GM12878 (cell line): Measurements from ENCODE around the gene FAHD2A. TPM values are rescaled to one million over a fixed set of nuclear protein-coding genes. Genes with fewer than 3 reads are reported as not detected.

Experiments
- ATAC-seq: fragments of 200-7000 bp; cut with Tn5 transposase; 3 replicates; pipeline ENCODE4 v1.9.1; 2020; ENCODE audit warnings: mild to moderate bottlenecking, moderate library complexity
- BruUV-seq: library from RNA; stranded (reverse); fragments of 400-500 nt; replicated peaks from 2 replicates; lab custom pipeline; 2021; lab: Mats Ljungman, UMichigan
- CTCF ChIA-PET: fragments of 300-600 bp; sonication (Branson Sonifier 250); formaldehyde crosslinking; extraction: SDS; loops from one replicate; lab custom pipeline; 2021; ENCODE audit warnings: inconsistent platforms; lab: Yijun Ruan, JAX
- POLR2A ChIA-PET: fragments of 350-600 bp; formaldehyde crosslinking; extraction: SDS; loops from one replicate; lab custom pipeline; 2021; ENCODE audit warnings: inconsistent platforms; lab: Charles Lee
- RAD21 ChIA-PET: fragments of 300-600 bp; sonication (Branson Sonifier 250); formaldehyde crosslinking; loops from one replicate; lab custom pipeline; 2023; ENCODE audit warnings: antibody characterized with exemption; ENCODE audit not compliant: unreplicated experiment; lab: Charles Lee
- SMC1A ChIA-PET: fragments of 300-600 bp; sonication (Branson Sonifier 250); formaldehyde crosslinking; loops from one replicate; lab custom pipeline; 2023; ENCODE audit not compliant: unreplicated experiment, uncharacterized antibody; lab: Charles Lee
- DNase-seq: peaks from one replicate; pipeline ENCODE4 v3.0.0-alpha.2; 2011; ENCODE audit warnings: low read depth, low spot score
- FAIRE-seq: peaks from 3 replicates; lab custom pipeline; 2011; peaks lifted over from hg19 to GRCh38; lab: Jason Lieb, UNC
- H2AFZ ChIP-seq: 2 replicates; pipeline ENCODE4 v1.6.0; 2011; ENCODE audit warnings: low read depth, low read length, control low read depth; ENCODE audit not compliant: control insufficient read depth
- H3K27ac ChIP-seq: 2 replicates; pipeline ENCODE4 v1.5.1; 2011; ENCODE audit warnings: control low read depth; ENCODE audit not compliant: control insufficient read depth, insufficient read depth
- H3K27me3 ChIP-seq, 2 experiments: replicated peaks in 1 of 2; 2 replicates each; pipeline versions ENCODE4 v1.6.0 to v1.6.1; 2011; ENCODE audit warnings: low read length in 1 of 2; ENCODE audit not compliant: control insufficient read depth in 2 of 2, insufficient read depth in 2 of 2
- H3K36me3 ChIP-seq, 2 experiments: 2 replicates each; pipeline ENCODE4 v1.5.1; 2011; ENCODE audit warnings: low read length in 1 of 2; ENCODE audit not compliant: control insufficient read depth in 2 of 2, insufficient read depth in 2 of 2
- H3K4me1 ChIP-seq: 2 replicates; pipeline ENCODE4 v1.6.1; 2011; ENCODE audit warnings: mild to moderate bottlenecking, low read length, moderate library complexity, mixed read lengths; ENCODE audit not compliant: control insufficient read depth, insufficient read depth
- H3K4me2 ChIP-seq: 2 replicates; pipeline ENCODE4 v1.6.0; 2011; ENCODE audit warnings: control low read depth; ENCODE audit not compliant: control insufficient read depth, insufficient read depth
- H3K4me3 ChIP-seq: fragments of 200-600 bp; sonication (generic); 2 replicates; pipeline ENCODE4 v1.5.1; 2016
- H3K79me2 ChIP-seq: 2 replicates; pipeline ENCODE4 v1.6.0; 2011; ENCODE audit warnings: low read length; ENCODE audit not compliant: control insufficient read depth, insufficient read depth
- H3K9ac ChIP-seq: 2 replicates; pipeline ENCODE4 v1.8.0; 2011; ENCODE audit warnings: low read length, control low read depth, mixed read lengths; ENCODE audit not compliant: control insufficient read depth, insufficient read depth
- H3K9me3 ChIP-seq: replicated peaks from 3 replicates; pipeline ENCODE4 v1.5.1; 2011; ENCODE audit warnings: mild to moderate bottlenecking, low read length; ENCODE audit not compliant: control insufficient read depth, insufficient read depth
- H4K20me1 ChIP-seq: 2 replicates; pipeline ENCODE4 v1.6.0; 2011; ENCODE audit not compliant: control insufficient read depth, insufficient read depth
- CTCF ChIP-seq, 3 experiments: IDR thresholded peaks in 2 of 3; conservative IDR thresholded peaks in 1 of 3; 2 replicates each; pipeline ENCODE4 v1.5.1; 2011; ENCODE audit warnings: low read depth in 3 of 3, low read length in 3 of 3, mild to moderate bottlenecking in 3 of 3, control low read depth in 2 of 3, moderate library complexity in 2 of 3, inconsistent platforms in 1 of 3, mixed read lengths in 1 of 3; ENCODE audit not compliant: control insufficient read depth in 2 of 3, insufficient read depth in 1 of 3; ENCODE audit errors: extremely low read depth in 1 of 3
- CUX1 ChIP-seq: IDR thresholded peaks from 2 replicates; pipeline ENCODE4 v1.6.1; 2012; ENCODE audit warnings: improper control_type of control experiment, low read depth, low read length; ENCODE audit not compliant: insufficient replicate concordance
- DPF2 ChIP-seq: fragments of 450-650 bp; IDR thresholded peaks from 2 replicates; pipeline ENCODE4 v1.6.1; 2017; ENCODE audit warnings: mild to moderate bottlenecking
- EGR1 ChIP-seq, 2 experiments: IDR thresholded peaks; 1 replicate in 1 of 2; 2 replicates in 1 of 2; pipeline ENCODE4 v1.6.1; 2011 to 2012; ENCODE audit warnings: low read depth in 2 of 2, low read length in 2 of 2, borderline replicate concordance in 1 of 2, mild to moderate bottlenecking in 1 of 2, moderate library complexity in 1 of 2
- RELA ChIP-seq: fragments of 450-650 bp; IDR thresholded peaks from 2 replicates; pipeline ENCODE4 v1.8.0; 2014; ENCODE audit warnings: borderline replicate concordance; ENCODE audit not compliant: partially characterized antibody
- SKIL ChIP-seq: fragments of 450-650 bp; IDR thresholded peaks from 2 replicates; pipeline ENCODE4 v1.6.1; 2017; ENCODE audit warnings: mild to moderate bottlenecking, low read depth, inconsistent platforms; ENCODE audit not compliant: poor library complexity, severe bottlenecking
- SP1 ChIP-seq: IDR thresholded peaks from one replicate; pipeline ENCODE4 v1.6.1; 2011; ENCODE audit warnings: low read depth, low read length
- SPI1 ChIP-seq: IDR thresholded peaks from 2 replicates; pipeline ENCODE4 v1.6.1; 2011; ENCODE audit warnings: low read depth, mild to moderate bottlenecking, low read length, moderate library complexity, borderline replicate concordance; ENCODE audit not compliant: insufficient read depth
- WGBS: methylation state at CpG from one replicate; pipeline ENCODE4 v1.1.6; 2016; ENCODE audit warnings: low lambda C conversion rate; ENCODE audit not compliant: insufficient replicate concordance, insufficient coverage; ENCODE audit errors: missing lambda C conversion rate; 5-methylcytosine and 5-hydroxymethylcytosine counted together
- in situ Hi-C: fragments of 300-500 bp; cut with MboI; formaldehyde crosslinking; loops from 9 replicates; pipeline ENCODE4 v1.14.3; 2018; ENCODE audit warnings: mixed read lengths
- intact Hi-C: fragments of 100-400 bp; cut with micrococcal nuclease; formaldehyde crosslinking; loops from one replicate; pipeline ENCODE4 v1.14.2; 2022; ENCODE audit not compliant: unreplicated experiment
- polyA plus RNA-seq, 11 experiments: library from polyadenylated mRNA; depleted of rRNA in 4 of 11; unstranded in 6 of 11; stranded (reverse) in 5 of 11; fragments of >200 nt; fragmentation: Nextera tagmentation in 4 of 11; fragmentation: Illumina TruSeq in 1 of 11; extraction: Ambion mirVana in 4 of 11; extraction: Trizol in 1 of 11; gene quantifications; 1 replicate in 1 of 11; 2 replicates in 10 of 11; pipeline versions ENCODE4 v1.2.1 to v1.2.3, GENCODE V29; 2011 to 2016; ENCODE audit warnings: inconsistent platforms in 2 of 11, missing spikeins in 2 of 11, low read depth in 1 of 11
- total RNA-seq, 4 experiments: library from RNA; depleted of rRNA in 3 of 4; stranded (reverse); fragments of >200 nt in 3 of 4; fragmentation: Illumina TruSeq in 1 of 4; extraction: Trizol in 1 of 4; gene quantifications; 2 replicates each; pipeline versions ENCODE4 v1.2.1 to v1.2.3, GENCODE V29; 2013 to 2021

FAHD2A gene
- total and polyA plus RNA-seq, 10 of the 15 experiments (the other 5 are each of a cell fraction or from before 2014, with no cell fraction given): 11.2 to 38.2 (median 25.1) TPM

- TF ChIP-seq SKIL: no peak
- TF ChIP-seq CTCF (IDR thresholded peaks at IDR 0.05 in 2 of 3, conservative IDR thresholded peaks at IDR 0.05 in 1 of 3; ENCODE audit: control insufficient read depth in 2 of 3, extremely low read depth in 1 of 3, insufficient read depth in 1 of 3, low read depth in 3 of 3, low read length in 3 of 3): no peak
- TF ChIP-seq RELA: no peak
- no peak for TF ChIP-seq SPI1
- TF ChIP-seq EGR1 (IDR thresholded peaks at IDR 0.05; ENCODE audit: borderline replicate concordance in 1 of 2, low read depth in 2 of 2, low read length in 2 of 2): no peak
- TF ChIP-seq DPF2: no peak
- TF ChIP-seq SP1: no peak
These were observed 43.5 kb upstream of the FAHD2A start (continued) for GRCh38 chr2:95359031-95359430.

GRCh38 chr2:95359501-95359930 is 43.0 kb upstream of the FAHD2A start:
- Histone ChIP-seq H3K36me3 (no peaks in the 10 kb centered on the region), H4K20me1 (no peaks in the 10 kb centered on the region), H3K4me2 (no peak overlapping the region), H3K9ac (no peak overlapping the region), H3K9me3 (no peaks in the 10 kb centered on the region)
- intact Hi-C loops: no loop called here
- ATAC-seq: no peak
- POLR2A ChIA-PET: no interaction called here
- no TSS peak for BruUV-seq
- no peak for TF ChIP-seq CUX1
- TF ChIP-seq, all 136 proteins: peak for 0
- Histone ChIP-seq H3K79me2 (no peaks in the 10 kb centered on the region), H3K27ac (no peak overlapping the region), H2AFZ (no peak overlapping the region), H3K4me1 (no peaks in the 10 kb centered on the region), H3K4me3 (no peak overlapping the region), H3K27me3 (no peaks in the 10 kb centered on the region; a peak in 2 of 4 replicates)
- in situ Hi-C loops: no loop called here
- SMC1A ChIA-PET: interaction anchor here (1.0 kb wide), 1 partner anchor 12 kb away, joined by 3 read pairs; no protein-coding TSS in a partner anchor
- whole genome bisulfite sequencing: 20% methylated on average over 5 of the region's 5 CpGs
- FAIRE-seq: no peak
- RAD21 ChIA-PET: no interaction called here
- DNase-seq: no peak
- CTCF ChIA-PET: interaction anchor here (0.7 to 1.1 kb wide), 2 partner anchors 30 to 113 kb away, joined by 3 to 4 read pairs; no protein-coding TSS in a partner anchor
